ENCODE measurements around the gene DNAJC17. TPM values are rescaled to one million over a fixed set of nuclear protein-coding genes. Genes with fewer than 3 reads are reported as not detected.

DNAJC17 gene
- total RNA-seq, 4 donors from 2014 or later = 7.8 to 20.5 (median 17.8) TPM

- H3K4me1 ChIP-seq = no peaks in the 10 kb centered on the region
- no peak for ATAC-seq
- H3K27me3 ChIP-seq = no peaks in the 10 kb centered on the region
- no peak for TF ChIP-seq POLR2AphosphoS5 (IDR thresholded peaks at IDR 0.05)
- TF ChIP-seq CTCF (IDR thresholded peaks at IDR 0.05) = no peak
- TF ChIP-seq EP300 (IDR thresholded peaks at IDR 0.05) = no peak
- no peak for TF ChIP-seq POLR2A (IDR thresholded peaks at IDR 0.05)
- 60 to 70% methylated on average over 1 to 4 of the region's 11 CpGs for WGBS, 2 donors (ENCODE audit: low coverage in 1 of 2)
- no peak overlapping the region for H3K4me3 ChIP-seq
- H3K27ac ChIP-seq = no peak overlapping the region
- H3K9me3 ChIP-seq = no peaks in the 10 kb centered on the region
- H3K36me3 ChIP-seq = peaks cover 0 to 88% of the 10 kb centered on the region in 2 donors
Measured at GRCh38 chr15:40776537-40777141, 30.6 kb downstream of the DNAJC17 start.

- no peak for TF ChIP-seq EP300 (IDR thresholded peaks at IDR 0.05)
- no peak for TF ChIP-seq CTCF (IDR thresholded peaks at IDR 0.05)
- TF ChIP-seq POLR2AphosphoS5 (IDR thresholded peaks at IDR 0.05) = no peak
- no peak for TF ChIP-seq POLR2A (IDR thresholded peaks at IDR 0.05)
- Histone ChIP-seq H3K4me3 (no peak overlapping the region), H3K4me1 (no peaks in the 10 kb centered on the region), H3K27ac (no peak overlapping the region), H3K9me3 (no peaks in the 10 kb centered on the region), H3K36me3 (peaks cover 0 to 95% of the 10 kb centered on the region in 2 donors), H3K27me3 (no peaks in the 10 kb centered on the region)
- ATAC-seq = no peak
- WGBS, 2 donors (ENCODE audit: low coverage in 1 of 2) = 94% methylated on average over 11 of the region's 14 CpGs; no CpG with 5 or more reads in 1 of the 2 donors
Measured at GRCh38 chr15:40775740-40776536, 31.3 kb downstream of the DNAJC17 start.

GRCh38 chr15:40775007-40775406 is 32.3 kb downstream of the DNAJC17 start:
- ATAC-seq = no peak
- Histone ChIP-seq H3K36me3 (peaks cover 0 to 100% of the 10 kb centered on the region in 2 donors), H3K27me3 (no peaks in the 10 kb centered on the region), H3K4me3 (no peak overlapping the region), H3K27ac (no peak overlapping the region), H3K4me1 (peaks cover 0 to 7% (median 0%) of the 10 kb centered on the region in 3 donors), H3K9me3 (no peaks in the 10 kb centered on the region)
- TF ChIP-seq POLR2A (IDR thresholded peaks at IDR 0.05) (no peak), EP300 (IDR thresholded peaks at IDR 0.05) (no peak), POLR2AphosphoS5 (IDR thresholded peaks at IDR 0.05) (no peak), CTCF (IDR thresholded peaks at IDR 0.05) (no peak)
- WGBS, 2 donors (ENCODE audit: low coverage in 1 of 2) = 87 to 89% methylated on average over 4 to 5 of the region's 10 CpGs

- no peak for TF ChIP-seq EP300 (IDR thresholded peaks at IDR 0.05)
- TF ChIP-seq POLR2A (IDR thresholded peaks at IDR 0.05) = no peak
- no peak for TF ChIP-seq CTCF (IDR thresholded peaks at IDR 0.05)
- TF ChIP-seq POLR2AphosphoS5 (IDR thresholded peaks at IDR 0.05) = no peak
- no peak overlapping the region for H3K4me3 ChIP-seq
- peaks cover 0 to 99% of the 10 kb centered on the region in 2 donors for H3K36me3 ChIP-seq
- no peaks in the 10 kb centered on the region for H3K27me3 ChIP-seq
- ATAC-seq = no peak
- 100% methylated on average over 1 to 2 of the region's 6 CpGs for WGBS, 2 donors (ENCODE audit: low coverage in 1 of 2)
- H3K9me3 ChIP-seq = no peaks in the 10 kb centered on the region
- no peak overlapping the region for H3K27ac ChIP-seq
- H3K4me1 ChIP-seq = peaks cover 0 to 18% (median 0%) of the 10 kb centered on the region in 3 donors
Measured at GRCh38 chr15:40773902-40774301, 33.4 kb downstream of the DNAJC17 start.

Data from gastroesophageal sphincter (tissue), 4 donors.